OCI-LY3 (cell line): ENCODE measurements around the gene ASTN2.

Experiments used
- H2AFZ ChIP-seq: fragments of 200-600, 300-600 bp; shearing (Covaris generic); 2 replicates; pipeline ENCODE4 v1.6.0; 2014; ENCODE audit warnings: antibody characterized with exemption, low read depth, low read length
- H3K27ac ChIP-seq: fragments of 200-600, 300-600 bp; sonication (generic); 2 replicates; pipeline ENCODE4 v1.5.1; 2014; ENCODE audit warnings: mild to moderate bottlenecking, low read length, moderate library complexity, mixed read lengths
- H3K27me3 ChIP-seq: fragments of 200-600, 300-600 bp; sonication (generic); 2 replicates; pipeline ENCODE4 v1.6.1; 2014; ENCODE audit warnings: low read depth, low read length, mixed read lengths
- H3K36me3 ChIP-seq: fragments of 200-600, 300-600 bp; sonication (generic); replicated peaks from 2 replicates; pipeline ENCODE3; 2014; ENCODE audit warnings: low read depth, low read length, mixed read lengths
- H3K4me1 ChIP-seq: fragments of 300-600, 200-600 bp; sonication (generic); 2 replicates; pipeline ENCODE4 v1.6.1; 2014; ENCODE audit warnings: low read length, mixed read lengths
- H3K4me2 ChIP-seq: fragments of 200-600, 300-600 bp; sonication (generic); 2 replicates; pipeline ENCODE4 v1.6.1; 2014; ENCODE audit warnings: low read length, mixed read lengths
- H3K4me3 ChIP-seq: fragments of 300-600, 200-600 bp; sonication (generic); 2 replicates; pipeline ENCODE4 v1.5.1; 2014; ENCODE audit warnings: antibody characterized with exemption, mild to moderate bottlenecking, low read length, moderate library complexity
- H3K79me2 ChIP-seq: fragments of 300-600, 200-600 bp; shearing (Covaris generic); 2 replicates; pipeline ENCODE4 v1.6.1; 2014; ENCODE audit warnings: mild to moderate bottlenecking, low read length, mixed read lengths
- H3K9ac ChIP-seq: fragments of 300-600, 200-600 bp; shearing (Covaris generic); 2 replicates; pipeline ENCODE4 v1.6.0; 2014; ENCODE audit warnings: mild to moderate bottlenecking, low read length, moderate library complexity
- H3K9me3 ChIP-seq: fragments of 200-600, 300-600 bp; shearing (Covaris generic); 2 replicates; pipeline ENCODE4 v1.6.1; 2014; ENCODE audit warnings: low read length, mixed read lengths; ENCODE audit not compliant: insufficient read depth
- H4K20me1 ChIP-seq: fragments of 200-600, 300-600 bp; sonication (generic); 2 replicates; pipeline ENCODE4 v1.6.1; 2016; ENCODE audit warnings: low read length, mixed read lengths; ENCODE audit not compliant: insufficient read depth
- EZH2phosphoT487 ChIP-seq: fragments of 200-600 bp; shearing (Covaris generic); IDR thresholded peaks from 2 replicates; pipeline ENCODE4 v1.6.1; 2018; ENCODE audit warnings: antibody characterized with exemption, mixed run types, low read depth
- TF ChIP-seq, protein P1 (sequence below): fragments of 200-600, 300-600 bp; sonication (generic); IDR thresholded peaks from 2 replicates; pipeline ENCODE4 v1.5.1; 2014; ENCODE audit warnings: antibody characterized with exemption, low read length, low read depth

ASTN2 gene

GRCh38 chr9:116550696-116551436 lies 864.0 kb downstream of the ASTN2 start:
- Histone ChIP-seq H3K36me3 (no peaks in the 10 kb centered on the region), H2AFZ (no peak overlapping the region), H3K27me3 (no peaks in the 10 kb centered on the region), H3K79me2 (no peaks in the 10 kb centered on the region), H3K4me3 (no peak overlapping the region), H3K27ac (no peak overlapping the region), H3K4me2 (no peak overlapping the region), H4K20me1 (no peaks in the 10 kb centered on the region), H3K4me1 (no peaks in the 10 kb centered on the region), H3K9me3 (no peaks in the 10 kb centered on the region), H3K9ac (no peak overlapping the region)
- TF ChIP-seq EZH2phosphoT487, result no peak
- TF ChIP-seq, protein P1, sequence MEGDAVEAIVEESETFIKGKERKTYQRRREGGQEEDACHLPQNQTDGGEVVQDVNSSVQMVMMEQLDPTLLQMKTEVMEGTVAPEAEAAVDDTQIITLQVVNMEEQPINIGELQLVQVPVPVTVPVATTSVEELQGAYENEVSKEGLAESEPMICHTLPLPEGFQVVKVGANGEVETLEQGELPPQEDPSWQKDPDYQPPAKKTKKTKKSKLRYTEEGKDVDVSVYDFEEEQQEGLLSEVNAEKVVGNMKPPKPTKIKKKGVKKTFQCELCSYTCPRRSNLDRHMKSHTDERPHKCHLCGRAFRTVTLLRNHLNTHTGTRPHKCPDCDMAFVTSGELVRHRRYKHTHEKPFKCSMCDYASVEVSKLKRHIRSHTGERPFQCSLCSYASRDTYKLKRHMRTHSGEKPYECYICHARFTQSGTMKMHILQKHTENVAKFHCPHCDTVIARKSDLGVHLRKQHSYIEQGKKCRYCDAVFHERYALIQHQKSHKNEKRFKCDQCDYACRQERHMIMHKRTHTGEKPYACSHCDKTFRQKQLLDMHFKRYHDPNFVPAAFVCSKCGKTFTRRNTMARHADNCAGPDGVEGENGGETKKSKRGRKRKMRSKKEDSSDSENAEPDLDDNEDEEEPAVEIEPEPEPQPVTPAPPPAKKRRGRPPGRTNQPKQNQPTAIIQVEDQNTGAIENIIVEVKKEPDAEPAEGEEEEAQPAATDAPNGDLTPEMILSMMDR, result no peak

DNA sequence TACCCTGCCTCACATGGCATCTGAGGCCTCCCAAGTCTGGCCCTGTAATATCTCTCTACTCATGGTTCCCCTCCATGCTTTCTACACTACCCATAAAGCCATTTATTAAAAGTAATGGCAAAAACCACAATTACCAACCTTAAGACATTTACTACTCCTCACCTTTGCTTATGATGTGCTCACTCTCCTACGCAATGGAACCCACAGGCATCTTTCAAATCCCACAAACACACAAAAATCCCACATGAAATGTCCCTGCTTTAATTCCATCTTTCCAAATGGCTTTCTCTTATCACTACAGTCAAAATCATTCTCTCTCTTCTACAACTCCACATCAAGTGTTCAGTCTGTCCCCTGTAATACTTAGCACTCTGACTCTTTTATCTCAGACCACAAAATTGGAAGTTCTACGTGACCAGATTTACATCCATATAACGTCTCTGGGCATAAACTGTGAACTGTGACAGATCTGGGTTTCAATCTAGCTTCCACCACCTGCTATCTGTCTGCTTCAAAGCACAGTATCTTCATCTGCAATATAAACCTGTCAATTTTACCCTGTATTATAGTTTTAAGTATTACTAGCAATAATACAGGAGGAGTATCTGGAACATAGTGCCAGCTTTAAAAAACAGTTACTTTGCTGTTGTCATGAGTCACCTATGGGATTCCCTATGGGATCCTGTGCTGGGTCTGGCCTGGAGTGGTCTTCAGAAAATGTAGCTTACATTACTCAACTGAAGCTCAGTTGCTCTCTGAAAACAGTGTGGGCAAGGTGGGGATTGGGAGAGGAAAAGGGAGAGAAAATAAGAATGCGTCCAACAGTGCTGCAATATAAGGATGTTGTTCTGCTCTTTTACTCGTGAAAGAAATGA lies 864.8 kb downstream of the ASTN2 start:
- no peak overlapping the region for H3K9ac ChIP-seq
- no peaks in the 10 kb centered on the region for H3K27me3 ChIP-seq
- H3K4me2 ChIP-seq, result no peak overlapping the region
- no peaks in the 10 kb centered on the region for H3K36me3 ChIP-seq
- TF ChIP-seq EZH2phosphoT487, result no peak
- TF ChIP-seq, protein P1, result no peak
- no peaks in the 10 kb centered on the region for H3K9me3 ChIP-seq
- H3K27ac ChIP-seq, result no peak overlapping the region
- H3K79me2 ChIP-seq, result no peaks in the 10 kb centered on the region
- no peak overlapping the region for H3K4me3 ChIP-seq
- no peaks in the 10 kb centered on the region for H3K4me1 ChIP-seq
- no peaks in the 10 kb centered on the region for H4K20me1 ChIP-seq
- H2AFZ ChIP-seq, result no peak overlapping the region

DNA sequence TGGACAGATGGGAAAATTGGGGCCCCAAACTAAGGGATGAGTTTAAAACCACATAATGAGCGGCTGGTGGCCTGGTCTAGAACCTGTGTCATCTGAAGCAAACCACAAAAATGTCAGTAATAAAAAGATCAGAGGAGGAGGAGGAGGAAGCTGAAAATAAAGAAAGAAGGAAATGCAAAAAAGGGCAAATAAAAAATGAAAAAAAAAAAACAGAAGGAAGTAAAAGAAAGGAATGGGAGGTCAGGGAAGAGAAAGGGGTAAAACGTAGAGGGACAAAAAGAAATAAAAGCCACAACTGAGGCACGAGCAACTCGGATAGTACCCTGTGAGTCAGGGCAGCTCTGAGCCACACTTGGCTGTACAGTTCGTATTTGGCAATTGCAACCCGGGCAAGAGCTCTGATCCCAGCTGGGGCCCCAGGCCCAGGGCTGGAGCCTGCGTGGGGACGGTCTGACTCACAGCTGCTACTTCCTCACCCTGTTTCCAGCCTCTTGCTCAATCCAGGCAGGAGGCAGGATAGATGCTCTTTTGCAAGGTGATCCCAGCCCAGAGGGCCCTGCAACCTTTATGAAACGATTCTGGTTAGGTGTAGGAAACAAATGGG lies 865.7 kb downstream of the ASTN2 start:
- H3K9me3 ChIP-seq, result no peaks in the 10 kb centered on the region
- no peak overlapping the region for H3K4me2 ChIP-seq
- no peaks in the 10 kb centered on the region for H3K79me2 ChIP-seq
- H4K20me1 ChIP-seq, result no peaks in the 10 kb centered on the region
- H3K27me3 ChIP-seq, result no peaks in the 10 kb centered on the region
- H3K36me3 ChIP-seq, result no peaks in the 10 kb centered on the region
- H3K27ac ChIP-seq, result no peak overlapping the region
- TF ChIP-seq EZH2phosphoT487, result no peak
- TF ChIP-seq, protein P1, result no peak
- H3K9ac ChIP-seq, result no peak overlapping the region
- H2AFZ ChIP-seq, result no peak overlapping the region
- no peaks in the 10 kb centered on the region for H3K4me1 ChIP-seq
- H3K4me3 ChIP-seq, result no peak overlapping the region
